ENCODE results near the gene ADAMTS8.
A peak's percentile ranks its signal among the peaks of the same experiment; 100 is the strongest.

Gene ADAMTS8

GRCh38 chr11:130396965-130397364 lies 31.4 kb downstream of the ADAMTS8 start:
- TF ChIP-seq NFIC (IDR thresholded peaks at IDR 0.05) (no peak), EGR1 (IDR thresholded peaks at IDR 0.05) (no peak), MAX (IDR thresholded peaks at IDR 0.05) (no peak), TEAD4 (IDR thresholded peaks at IDR 0.05) (no peak), CEBPB (IDR thresholded peaks at IDR 0.05) (no peak), FOXM1 (IDR thresholded peaks at IDR 0.05; ENCODE audit: borderline replicate concordance, low read depth) (no peak)

- TF ChIP-seq TCF12 (IDR thresholded peaks at IDR 0.05; ENCODE audit: low read depth), result no peak
- no peak for TF ChIP-seq EGR1 (IDR thresholded peaks at IDR 0.05)
Measured at GRCh38 chr11:130394615-130395014, 33.8 kb downstream of the ADAMTS8 start.

- no peak for TF ChIP-seq YY1 (IDR thresholded peaks at IDR 0.05; ENCODE audit: low read depth)
- TF ChIP-seq REST (IDR thresholded peaks at IDR 0.05; ENCODE audit: low read depth), result no peak
- no peak for TF ChIP-seq ZBTB7A (IDR thresholded peaks at IDR 0.05; ENCODE audit: low read depth)
- no peak for TF ChIP-seq USF1 (IDR thresholded peaks at IDR 0.05)
Measured at GRCh38 chr11:130391711-130392110, 36.7 kb downstream of the ADAMTS8 start.

GRCh38 chr11:130390071-130390758 lies 38.2 kb downstream of the ADAMTS8 start:
- TF ChIP-seq EP300 (IDR thresholded peaks at IDR 0.05; ENCODE audit: borderline replicate concordance) (peak; percentile 36; the same call in 1 of the 2 replicates), CEBPB (IDR thresholded peaks at IDR 0.05) (0 out of 2 replicates have a peak, but pooled peaks have one; percentile 8), FOXM1 (IDR thresholded peaks at IDR 0.05; ENCODE audit: borderline replicate concordance, low read depth) (no peak), RAD21 (IDR thresholded peaks at IDR 0.05; ENCODE audit: low read depth) (peak; percentile 79), TEAD4 (IDR thresholded peaks at IDR 0.05) (peak; percentile 24; the same call in 1 of the 2 replicates), YY1 (IDR thresholded peaks at IDR 0.05; ENCODE audit: low read depth) (no peak), REST (IDR thresholded peaks at IDR 0.05; ENCODE audit: low read depth) (no peak), TCF12 (IDR thresholded peaks at IDR 0.05; ENCODE audit: low read depth) (no peak), NFIC (IDR thresholded peaks at IDR 0.05) (peak; percentile 81), ZBTB7A (IDR thresholded peaks at IDR 0.05; ENCODE audit: low read depth) (no peak), MAX (IDR thresholded peaks at IDR 0.05) (no peak; the same call in 1 of the 2 replicates), USF1 (IDR thresholded peaks at IDR 0.05) (no peak), EGR1 (IDR thresholded peaks at IDR 0.05) (no peak), TAF1 (IDR thresholded peaks at IDR 0.05; ENCODE audit: low read depth) (no peak)

GRCh38 chr11:130389335-130389935 lies 39.0 kb downstream of the ADAMTS8 start:
- TF ChIP-seq NFIC (IDR thresholded peaks at IDR 0.05) (no peak), FOXM1 (IDR thresholded peaks at IDR 0.05; ENCODE audit: borderline replicate concordance, low read depth) (no peak), EGR1 (IDR thresholded peaks at IDR 0.05) (no peak), MAX (IDR thresholded peaks at IDR 0.05) (no peak), CREB1 (IDR thresholded peaks at IDR 0.05; ENCODE audit: low read depth) (no peak), RAD21 (IDR thresholded peaks at IDR 0.05; ENCODE audit: low read depth) (no peak), TCF12 (IDR thresholded peaks at IDR 0.05; ENCODE audit: low read depth) (no peak), TAF1 (IDR thresholded peaks at IDR 0.05; ENCODE audit: low read depth) (no peak), ZBTB7A (IDR thresholded peaks at IDR 0.05; ENCODE audit: low read depth) (no peak), EP300 (IDR thresholded peaks at IDR 0.05; ENCODE audit: borderline replicate concordance) (no peak), CEBPB (IDR thresholded peaks at IDR 0.05) (no peak), USF1 (IDR thresholded peaks at IDR 0.05) (no peak), TEAD4 (IDR thresholded peaks at IDR 0.05) (no peak)

All from Ishikawa (cell line).